ENCODE data around the gene PPFIA2. TPM values are rescaled to one million over a fixed set of nuclear protein-coding genes. Genes with fewer than 3 reads are reported as not detected.

PPFIA2 gene
- total RNA-seq, 1 experiment from 2014 or later: 1.1 TPM

- H3K36me3 Mint-ChIP-seq: no peaks in the 10 kb centered on the region
- H3K27ac Mint-ChIP-seq: no peak overlapping the region
- CTCF ChIA-PET: no interaction called here
- no peaks in the 10 kb centered on the region for H3K27me3 Mint-ChIP-seq (ENCODE audit: low read depth)
- H3K4me3 Mint-ChIP-seq: no peak overlapping the region
- ATAC-seq (no peak), DNase-seq (ENCODE audit: low spot score) (no peak)
- H3K9me3 Mint-ChIP-seq: no peaks in the 10 kb centered on the region
- TF ChIP-seq ZNF219 (CRISPR knock-in tag; IDR thresholded peaks at IDR 0.05; ENCODE audit: borderline replicate concordance) (no peak), MAX (CRISPR knock-in tag; IDR thresholded peaks at IDR 0.05) (no peak), RELA (CRISPR knock-in tag; IDR thresholded peaks at IDR 0.05; ENCODE audit: borderline replicate concordance) (no peak), ZNF317 (CRISPR knock-in tag; IDR thresholded peaks at IDR 0.05; ENCODE audit: borderline replicate concordance, low read depth) (no peak), CDX4 (CRISPR knock-in tag; IDR thresholded peaks at IDR 0.05; ENCODE audit: borderline replicate concordance) (no peak), PRRX2 (CRISPR knock-in tag; IDR thresholded peaks at IDR 0.05) (no peak), CREB1 (CRISPR knock-in tag; IDR thresholded peaks at IDR 0.05) (no peak), JAZF1 (CRISPR knock-in tag; IDR thresholded peaks at IDR 0.05) (no peak), MXD4 (CRISPR knock-in tag; IDR thresholded peaks at IDR 0.05; ENCODE audit: borderline replicate concordance) (no peak), ZNF512 (CRISPR knock-in tag; IDR thresholded peaks at IDR 0.05; ENCODE audit: borderline replicate concordance) (no peak), ELF4 (CRISPR knock-in tag; IDR thresholded peaks at IDR 0.05; ENCODE audit: low read depth) (no peak), PRDM15 (CRISPR knock-in tag; IDR thresholded peaks at IDR 0.05) (no peak), SP1 (CRISPR knock-in tag; conservative IDR thresholded peaks at IDR 0.05) (no peak), ZNF121 (CRISPR knock-in tag; IDR thresholded peaks at IDR 0.05) (no peak), USF2 (CRISPR knock-in tag; IDR thresholded peaks at IDR 0.05) (no peak), CREM (CRISPR knock-in tag; IDR thresholded peaks at IDR 0.05) (no peak)
- no peaks in the 10 kb centered on the region for H3K4me1 Mint-ChIP-seq
- POLR2A ChIA-PET: no interaction called here
Observed at GRCh38 chr12:81572411-81572810, 186.7 kb downstream of the PPFIA2 start.

- POLR2A ChIA-PET: no interaction called here
- DNase-seq (ENCODE audit: low spot score) (no peak), ATAC-seq (no peak)
- TF ChIP-seq ZNF512 (CRISPR knock-in tag; IDR thresholded peaks at IDR 0.05; ENCODE audit: borderline replicate concordance) (no peak), E2F4 (CRISPR knock-in tag; IDR thresholded peaks at IDR 0.05; ENCODE audit: borderline replicate concordance, low read depth) (no peak), FOXP1 (CRISPR knock-in tag; IDR thresholded peaks at IDR 0.05; ENCODE audit: borderline replicate concordance) (no peak), FOXP4 (CRISPR knock-in tag; IDR thresholded peaks at IDR 0.05) (no peak), ZNF121 (CRISPR knock-in tag; IDR thresholded peaks at IDR 0.05) (no peak), EMX1 (CRISPR knock-in tag; IDR thresholded peaks at IDR 0.05) (no peak), RELA (CRISPR knock-in tag; IDR thresholded peaks at IDR 0.05; ENCODE audit: borderline replicate concordance) (no peak), HMGA2 (CRISPR knock-in tag; IDR thresholded peaks at IDR 0.05) (no peak), CREM (CRISPR knock-in tag; IDR thresholded peaks at IDR 0.05) (no peak)
- Mint-ChIP-seq H3K4me3 (no peak overlapping the region), H3K36me3 (no peaks in the 10 kb centered on the region), H3K4me1 (no peaks in the 10 kb centered on the region), H3K27ac (no peak overlapping the region), H3K27me3 (ENCODE audit: low read depth) (no peaks in the 10 kb centered on the region), H3K9me3 (peaks cover 5% of the 10 kb centered on the region)
- CTCF ChIA-PET: no interaction called here
Observed at GRCh38 chr12:81570234-81570633, 188.9 kb downstream of the PPFIA2 start.

All from WTC11 (cell line).